ENCODE measurements around the gene IL22. TPM values are rescaled to one million over a fixed set of nuclear protein-coding genes. Genes with fewer than 3 reads are reported as not detected.
A peak's percentile ranks its signal among the peaks of the same experiment; 100 is the strongest.
"Not testable (repeated sequence)": the region's sequence is repeated elsewhere in the genome, so short reads cannot be mapped to it uniquely, and the experiment has no call there.

Gene IL22
- total RNA-seq, 1 donor from 2014 or later: not detected

- Histone ChIP-seq H3K9me3 (ENCODE audit: insufficient read depth, low read depth, low read length) (no peaks in the 10 kb centered on the region), H3K4me1 (ENCODE audit: insufficient read depth, low read length) (peaks cover 16% of the 10 kb centered on the region), H3K4me2 (ENCODE audit: low read length) (peak overlapping the region; percentile 62), H3K36me3 (ENCODE audit: insufficient read depth, low read length) (no peaks in the 10 kb centered on the region), H4K20me1 (ENCODE audit: insufficient read depth, low read length) (no peaks in the 10 kb centered on the region), H3K27ac (ENCODE audit: low read depth, low read length) (no peak overlapping the region), H3K79me2 (ENCODE audit: insufficient read depth, low read length) (no peaks in the 10 kb centered on the region), H2AFZ (ENCODE audit: low read depth, low read length) (peak overlapping the region; percentile 68), H3K4me3 (ENCODE audit: insufficient read depth, low read depth, low read length) (peak overlapping the region; percentile 20), H3K27me3 (ENCODE audit: insufficient read depth, low read length) (no peaks in the 10 kb centered on the region), H3K9ac (ENCODE audit: low read length) (no peak overlapping the region)
- Mint-ChIP-seq H3K4me3 (ENCODE audit: unreplicated experiment) (no peak overlapping the region), H3K9me3 (ENCODE audit: unreplicated experiment) (no peaks in the 10 kb centered on the region), H3K27me3 (ENCODE audit: low read depth, unreplicated experiment) (no peaks in the 10 kb centered on the region), H3K27ac (ENCODE audit: unreplicated experiment) (no peak overlapping the region), H3K36me3 (ENCODE audit: low read depth, unreplicated experiment) (no peaks in the 10 kb centered on the region), H3K4me1 (ENCODE audit: low read depth, unreplicated experiment) (peaks cover 6% of the 10 kb centered on the region)
- TF ChIP-seq EZH2 (IDR thresholded peaks at IDR 0.05; ENCODE audit: insufficient read depth, low read length) (no peak), CTCF (IDR thresholded peaks at IDR 0.05; ENCODE audit: insufficient read depth, low read depth, low read length) (no peak)
- DNase-seq (ENCODE audit: low read depth): no peak
- no peak for FAIRE-seq
Observed at GRCh38 chr12:68222326-68222725, 31.1 kb downstream of the IL22 start.

GRCh38 chr12:68221497-68221896 lies 31.9 kb downstream of the IL22 start:
- H3K4me1 Mint-ChIP-seq (ENCODE audit: low read depth, unreplicated experiment): peaks cover 6% of the 10 kb centered on the region
- H3K36me3 Mint-ChIP-seq (ENCODE audit: low read depth, unreplicated experiment): no peaks in the 10 kb centered on the region
- no peak overlapping the region for H3K27ac ChIP-seq (ENCODE audit: low read depth, low read length)
- FAIRE-seq: no peak
- H3K9me3 ChIP-seq (ENCODE audit: insufficient read depth, low read depth, low read length): no peaks in the 10 kb centered on the region
- H4K20me1 ChIP-seq (ENCODE audit: insufficient read depth, low read length): no peaks in the 10 kb centered on the region
- H3K27ac Mint-ChIP-seq (ENCODE audit: unreplicated experiment): no peak overlapping the region
- no peaks in the 10 kb centered on the region for H3K36me3 ChIP-seq (ENCODE audit: insufficient read depth, low read length)
- no peak overlapping the region for H2AFZ ChIP-seq (ENCODE audit: low read depth, low read length)
- H3K27me3 Mint-ChIP-seq (ENCODE audit: low read depth, unreplicated experiment): no peaks in the 10 kb centered on the region
- H3K4me3 Mint-ChIP-seq (ENCODE audit: unreplicated experiment): no peak overlapping the region
- no peak overlapping the region for H3K9ac ChIP-seq (ENCODE audit: low read length)
- no peak for DNase-seq (ENCODE audit: low read depth)
- no peaks in the 10 kb centered on the region for H3K27me3 ChIP-seq (ENCODE audit: insufficient read depth, low read length)
- no peak overlapping the region for H3K4me3 ChIP-seq (ENCODE audit: insufficient read depth, low read depth, low read length)
- H3K4me2 ChIP-seq (ENCODE audit: low read length): no peak overlapping the region
- H3K9me3 Mint-ChIP-seq (ENCODE audit: unreplicated experiment): no peaks in the 10 kb centered on the region
- peaks cover 16% of the 10 kb centered on the region for H3K4me1 ChIP-seq (ENCODE audit: insufficient read depth, low read length)
- no peak for TF ChIP-seq EZH2 (IDR thresholded peaks at IDR 0.05; ENCODE audit: insufficient read depth, low read length)
- no peak for TF ChIP-seq CTCF (IDR thresholded peaks at IDR 0.05; ENCODE audit: insufficient read depth, low read depth, low read length)
- H3K79me2 ChIP-seq (ENCODE audit: insufficient read depth, low read length): no peaks in the 10 kb centered on the region

DNA sequence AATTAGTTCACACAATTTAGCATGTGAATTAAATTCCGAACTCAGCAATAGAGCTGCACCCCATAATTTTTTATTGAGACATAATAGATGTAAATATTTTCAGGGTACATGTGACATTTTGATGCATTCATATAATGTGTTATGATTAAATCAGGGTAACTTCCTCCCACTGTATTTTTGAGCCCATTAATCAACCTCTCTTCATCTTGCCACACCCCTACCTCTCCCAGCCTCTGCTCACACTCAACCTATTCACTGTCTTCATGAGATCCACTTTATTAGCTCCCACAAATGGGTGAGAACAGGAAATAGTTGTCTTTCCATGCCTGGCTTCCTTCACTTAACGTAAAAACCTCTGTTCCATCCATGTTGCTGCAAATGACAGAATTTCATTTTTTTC lies 42.5 kb downstream of the IL22 start:
- Histone ChIP-seq H3K4me3 (ENCODE audit: insufficient read depth, low read depth, low read length) (no peak overlapping the region), H3K79me2 (ENCODE audit: insufficient read depth, low read length) (no peaks in the 10 kb centered on the region), H2AFZ (ENCODE audit: low read depth, low read length) (no peak overlapping the region), H3K4me1 (ENCODE audit: insufficient read depth, low read length) (no peaks in the 10 kb centered on the region), H3K9ac (ENCODE audit: low read length) (no peak overlapping the region), H3K9me3 (ENCODE audit: insufficient read depth, low read depth, low read length) (no peaks in the 10 kb centered on the region), H3K27me3 (ENCODE audit: insufficient read depth, low read length) (peaks cover 17% of the 10 kb centered on the region), H3K4me2 (ENCODE audit: low read length) (no peak overlapping the region), H3K36me3 (ENCODE audit: insufficient read depth, low read length) (no peaks in the 10 kb centered on the region), H4K20me1 (ENCODE audit: insufficient read depth, low read length) (no peaks in the 10 kb centered on the region), H3K27ac (ENCODE audit: low read depth, low read length) (no peak overlapping the region)
- no peaks in the 10 kb centered on the region for H3K4me1 Mint-ChIP-seq (ENCODE audit: low read depth, unreplicated experiment)
- H3K27ac Mint-ChIP-seq (ENCODE audit: unreplicated experiment): no peak overlapping the region
- H3K4me3 Mint-ChIP-seq (ENCODE audit: unreplicated experiment): no peak overlapping the region
- no peak for DNase-seq (ENCODE audit: low read depth)
- FAIRE-seq: no peak
- peaks cover 2% of the 10 kb centered on the region for H3K27me3 Mint-ChIP-seq (ENCODE audit: low read depth, unreplicated experiment)
- H3K36me3 Mint-ChIP-seq (ENCODE audit: low read depth, unreplicated experiment): no peaks in the 10 kb centered on the region
- TF ChIP-seq EZH2 (IDR thresholded peaks at IDR 0.05; ENCODE audit: insufficient read depth, low read length) (no peak), CTCF (IDR thresholded peaks at IDR 0.05; ENCODE audit: insufficient read depth, low read depth, low read length) (no peak)
- H3K9me3 Mint-ChIP-seq (ENCODE audit: unreplicated experiment): peaks cover 4% of the 10 kb centered on the region

GRCh38 chr12:68209048-68209728 lies 44.2 kb downstream of the IL22 start:
- H3K9me3 ChIP-seq (ENCODE audit: insufficient read depth, low read depth, low read length); H3K4me2 ChIP-seq (ENCODE audit: low read length); H3K4me1 ChIP-seq (ENCODE audit: insufficient read depth, low read length); H3K4me1 Mint-ChIP-seq (ENCODE audit: low read depth, unreplicated experiment); H2AFZ ChIP-seq (ENCODE audit: low read depth, low read length); DNase-seq (ENCODE audit: low read depth); H4K20me1 ChIP-seq (ENCODE audit: insufficient read depth, low read length); H3K36me3 ChIP-seq (ENCODE audit: insufficient read depth, low read length); H3K4me3 ChIP-seq (ENCODE audit: insufficient read depth, low read depth, low read length); H3K4me3 Mint-ChIP-seq (ENCODE audit: unreplicated experiment); H3K9me3 Mint-ChIP-seq (ENCODE audit: unreplicated experiment); H3K27me3 Mint-ChIP-seq (ENCODE audit: low read depth, unreplicated experiment); H3K9ac ChIP-seq (ENCODE audit: low read length); H3K36me3 Mint-ChIP-seq (ENCODE audit: low read depth, unreplicated experiment); H3K79me2 ChIP-seq (ENCODE audit: insufficient read depth, low read length); FAIRE-seq; H3K27ac ChIP-seq (ENCODE audit: low read depth, low read length): not testable (repeated sequence)
- peaks cover 32% of the 10 kb centered on the region for H3K27me3 ChIP-seq (ENCODE audit: insufficient read depth, low read length)
- H3K27ac Mint-ChIP-seq (ENCODE audit: unreplicated experiment): peak overlapping the region; percentile 77
